Mesenchymal stem cell (in vitro differentiated cells and primary cell): ENCODE data around the gene DIPK1C.

Experiments
- DNase-seq: peaks from one replicate; pipeline ENCODE4 v3.0.0-alpha.2; 2013
- H2AFZ ChIP-seq: one replicate; pipeline ENCODE4 v1.6.1; 2013; ENCODE audit warnings: low read depth, mild to moderate bottlenecking, control low read depth, inconsistent platforms, low read length, moderate library complexity
- H2AK5ac ChIP-seq: 2 replicates; pipeline ENCODE4 v1.6.1; 2013; ENCODE audit warnings: low read length, moderate library complexity, mild to moderate bottlenecking, inconsistent platforms; ENCODE audit not compliant: severe bottlenecking
- H2BK120ac ChIP-seq: one replicate; pipeline ENCODE4 v1.6.1; 2013; ENCODE audit warnings: low read depth, mild to moderate bottlenecking, inconsistent platforms, low read length, moderate library complexity
- H2BK12ac ChIP-seq, 2 experiments: one replicate each; pipeline ENCODE4 v1.6.1; 2013; ENCODE audit warnings: inconsistent platforms in 2 of 2, low read length in 2 of 2, mild to moderate bottlenecking in 2 of 2, moderate library complexity in 2 of 2, control low read depth in 1 of 2
- H2BK15ac ChIP-seq: one replicate; pipeline ENCODE4 v1.6.1; 2013; ENCODE audit warnings: mild to moderate bottlenecking, low read depth, inconsistent platforms; ENCODE audit not compliant: poor library complexity, severe bottlenecking
- H2BK5ac ChIP-seq: 2 replicates; pipeline ENCODE4 v1.6.1; 2013; ENCODE audit warnings: low read depth, mild to moderate bottlenecking, low read length, control low read depth, inconsistent platforms; ENCODE audit not compliant: poor library complexity, severe bottlenecking
- H3K14ac ChIP-seq, 2 experiments: one replicate each; pipeline ENCODE4 v1.6.1; 2013; ENCODE audit warnings: inconsistent platforms in 2 of 2, low read length in 2 of 2, control low read depth in 1 of 2, mild to moderate bottlenecking in 1 of 2, moderate library complexity in 1 of 2
- H3K18ac ChIP-seq, 2 experiments: one replicate each; pipeline ENCODE4 v1.6.1; 2013; ENCODE audit warnings: inconsistent platforms in 2 of 2, low read length in 2 of 2, control low read depth in 1 of 2, low read depth in 1 of 2, mild to moderate bottlenecking in 1 of 2
- H3K23ac ChIP-seq, 2 experiments: one replicate each; pipeline ENCODE4 v1.6.1; 2013; ENCODE audit warnings: inconsistent platforms in 2 of 2, low read length in 2 of 2, mild to moderate bottlenecking in 2 of 2, moderate library complexity in 2 of 2, control low read depth in 1 of 2
- H3K27ac ChIP-seq: 2 replicates; pipeline ENCODE4 v1.5.1; 2013; ENCODE audit warnings: mild to moderate bottlenecking, moderate library complexity, low read length, control low read depth, inconsistent platforms; ENCODE audit not compliant: poor library complexity, severe bottlenecking
- H3K27me3 ChIP-seq, 2 experiments: 2 replicates each; pipeline versions ENCODE4 v1.6.1 to v1.7.0; 2013; ENCODE audit warnings: low read length in 2 of 2, mild to moderate bottlenecking in 2 of 2, moderate library complexity in 2 of 2, control low read depth in 1 of 2, inconsistent platforms in 1 of 2; ENCODE audit not compliant: control insufficient read depth in 1 of 2, insufficient read depth in 1 of 2
- H3K36me3 ChIP-seq, 2 experiments: 2 replicates each; pipeline versions ENCODE4 v1.6.1 to v1.7.0; 2013; ENCODE audit warnings: low read length in 2 of 2, control low read depth in 1 of 2, inconsistent platforms in 1 of 2, low read depth in 1 of 2, mild to moderate bottlenecking in 1 of 2; ENCODE audit not compliant: insufficient read depth in 2 of 2, control insufficient read depth in 1 of 2
- H3K4ac ChIP-seq, 2 experiments: one replicate each; pipeline ENCODE4 v1.6.1; 2013; ENCODE audit warnings: inconsistent platforms in 2 of 2, low read length in 2 of 2, mild to moderate bottlenecking in 2 of 2, moderate library complexity in 2 of 2, control low read depth in 1 of 2, low read depth in 1 of 2
- H3K4me1 ChIP-seq: 2 replicates; pipeline ENCODE4 v1.6.1; 2013; ENCODE audit warnings: low read depth, low read length, control low read depth; ENCODE audit not compliant: control insufficient read depth, insufficient read depth
- H3K4me2 ChIP-seq: 2 replicates; pipeline ENCODE4 v1.6.1; 2013; ENCODE audit warnings: low read length, mild to moderate bottlenecking, inconsistent platforms; ENCODE audit not compliant: poor library complexity, severe bottlenecking
- H3K4me3 ChIP-seq, 2 experiments: 2 replicates each; pipeline versions ENCODE4 v1.5.1 to v1.7.0; 2013; ENCODE audit warnings: low read length in 2 of 2, mild to moderate bottlenecking in 2 of 2, control low read depth in 1 of 2, low read depth in 1 of 2; ENCODE audit not compliant: insufficient read depth in 1 of 2
- H3K79me1 ChIP-seq: replicated peaks from 2 replicates; pipeline ENCODE4 v1.6.1; 2013; ENCODE audit warnings: mild to moderate bottlenecking, control low read depth, low read length, inconsistent platforms; ENCODE audit not compliant: poor library complexity, severe bottlenecking
- H3K9ac ChIP-seq: 2 replicates; pipeline ENCODE4 v1.7.0; 2013; ENCODE audit warnings: mild to moderate bottlenecking, low read length, moderate library complexity
- H3K9me3 ChIP-seq: 2 replicates; pipeline ENCODE4 v1.7.0; 2013; ENCODE audit warnings: mild to moderate bottlenecking, low read length; ENCODE audit not compliant: control insufficient read depth
- H4K8ac ChIP-seq: one replicate; pipeline ENCODE4 v1.6.1; 2013; ENCODE audit warnings: inconsistent platforms, mild to moderate bottlenecking, low read length, moderate library complexity
- H4K91ac ChIP-seq: one replicate; pipeline ENCODE4 v1.6.1; 2013; ENCODE audit warnings: mild to moderate bottlenecking, low read length, inconsistent platforms
- WGBS: methylation state at CpG from one replicate; pipeline ENCODE4 v1.1.7; 2013; ENCODE audit warnings: mixed read lengths; 5-methylcytosine and 5-hydroxymethylcytosine counted together

DIPK1C gene

DNA sequence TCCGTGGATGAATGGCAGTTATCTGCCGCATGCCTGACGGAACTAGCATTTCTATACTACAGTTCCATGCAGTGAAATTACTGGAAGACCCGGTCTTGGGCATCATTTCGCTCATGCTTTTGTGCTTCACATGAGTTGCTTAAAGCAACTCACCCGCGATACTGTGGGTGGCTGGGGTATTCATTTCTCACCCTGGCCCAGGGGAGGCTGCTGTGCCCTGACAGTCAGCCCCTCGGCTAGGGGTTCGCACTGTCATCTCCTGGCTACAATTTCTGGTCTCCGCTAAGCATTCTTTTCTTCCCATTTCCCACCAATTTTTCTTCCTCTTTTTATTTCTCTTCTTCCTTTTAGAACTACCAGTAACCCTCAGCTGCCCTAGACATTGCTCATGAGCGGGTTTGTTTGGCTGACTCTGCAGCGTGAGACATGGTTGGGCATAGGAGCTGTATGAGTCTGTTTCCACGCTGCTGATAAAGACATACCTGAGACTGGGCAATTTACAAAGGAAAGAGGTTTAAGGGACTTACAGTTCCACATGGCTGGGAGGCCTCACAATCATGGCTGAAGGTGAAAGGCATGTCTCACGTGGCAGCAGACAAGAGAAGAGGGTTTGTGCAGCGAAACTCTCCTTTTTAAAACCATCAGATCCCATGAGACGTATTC lies 22.5 kb upstream of the DIPK1C start:
- H3K14ac ChIP-seq: no peak overlapping the region
- H3K27ac ChIP-seq: no peak overlapping the region
- DNase-seq: no peak
- no peaks in the 10 kb centered on the region for H3K4me1 ChIP-seq
- no peak overlapping the region for H3K18ac ChIP-seq
- H2AFZ ChIP-seq: no peak overlapping the region
- H2BK5ac ChIP-seq: no peak overlapping the region
- no peak overlapping the region for H3K4me3 ChIP-seq
- 94% methylated on average over 15 of the region's 16 CpGs for WGBS
- H3K4me2 ChIP-seq: no peak overlapping the region
- H3K36me3 ChIP-seq: no peaks in the 10 kb centered on the region
- H3K23ac ChIP-seq: no peak overlapping the region
- H2BK12ac ChIP-seq: no peak overlapping the region
- H3K79me1 ChIP-seq: no peaks in the 10 kb centered on the region
- no peaks in the 10 kb centered on the region for H3K9me3 ChIP-seq
- no peak overlapping the region for H4K8ac ChIP-seq
- H3K27me3 ChIP-seq: peaks cover 7 to 21% of the 10 kb centered on the region in 2 experiments
- H2BK120ac ChIP-seq: no peak overlapping the region
- no peak overlapping the region for H3K9ac ChIP-seq
- H2AK5ac ChIP-seq: no peak overlapping the region
- no peak overlapping the region for H2BK15ac ChIP-seq
- H3K4ac ChIP-seq: no peak overlapping the region
- H4K91ac ChIP-seq: no peak overlapping the region

DNA sequence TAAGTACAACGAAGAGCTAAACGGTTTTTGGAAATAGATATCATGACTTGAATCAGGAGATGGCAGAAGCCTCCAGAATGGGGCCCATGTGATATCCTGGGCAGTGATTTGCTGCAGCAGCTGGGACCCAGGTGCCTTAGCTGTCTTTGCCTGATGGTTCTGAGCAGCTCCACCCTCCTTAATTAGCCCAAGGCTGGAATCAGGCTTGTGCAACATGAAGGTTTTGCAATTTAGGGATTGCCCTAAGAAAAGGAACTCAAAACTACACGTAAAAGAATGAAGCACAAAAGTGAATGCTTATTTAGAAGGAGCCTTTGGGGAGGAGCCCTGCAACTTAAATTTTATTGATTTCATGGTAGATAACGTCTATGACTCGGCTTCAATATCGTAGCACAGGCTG lies 21.8 kb upstream of the DIPK1C start:
- no peak overlapping the region for H4K91ac ChIP-seq
- H3K4ac ChIP-seq: no peak overlapping the region

DNA sequence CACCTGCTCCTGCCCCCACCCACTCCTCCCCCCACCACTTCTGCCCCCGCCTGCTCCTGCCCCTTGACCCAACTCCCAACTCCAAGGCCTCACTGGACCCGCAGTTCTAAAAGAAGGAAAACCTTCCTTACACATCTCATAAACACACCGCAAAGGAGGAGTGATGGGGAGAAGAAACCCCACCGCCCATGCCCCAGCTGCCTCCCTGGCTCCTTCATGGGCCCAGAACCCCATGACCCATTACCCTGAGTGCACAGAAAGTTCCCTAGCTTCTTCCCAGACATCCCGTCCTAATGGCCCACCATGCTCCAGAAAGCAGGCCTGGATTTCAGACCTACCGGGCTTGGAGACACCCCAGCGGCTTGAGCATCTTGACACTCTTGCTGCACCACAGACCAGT lies 21.2 kb upstream of the DIPK1C start:
- Histone ChIP-seq H4K91ac (no peak overlapping the region), H3K36me3 (no peaks in the 10 kb centered on the region), H3K9me3 (no peaks in the 10 kb centered on the region), H2BK12ac (no peak overlapping the region), H3K4me3 (no peak overlapping the region), H2BK15ac (no peak overlapping the region), H2BK5ac (no peak overlapping the region), H3K27me3 (peaks cover 18 to 28% of the 10 kb centered on the region in 2 experiments), H4K8ac (no peak overlapping the region), H3K27ac (no peak overlapping the region), H2AFZ (no peak overlapping the region), H2AK5ac (no peak overlapping the region), H2BK120ac (no peak overlapping the region), H3K4me2 (no peak overlapping the region), H3K23ac (no peak overlapping the region), H3K4ac (no peak overlapping the region), H3K79me1 (no peaks in the 10 kb centered on the region), H3K18ac (no peak overlapping the region), H3K9ac (no peak overlapping the region), H3K4me1 (no peaks in the 10 kb centered on the region), H3K14ac (no peak overlapping the region)
- WGBS: 90% methylated on average over 6 of the region's 7 CpGs
- no peak for DNase-seq

More for the DNA sequence above, 21.8 kb upstream of the DIPK1C start:
- Histone ChIP-seq H2AK5ac (no peak overlapping the region), H3K36me3 (no peaks in the 10 kb centered on the region), H2BK15ac (no peak overlapping the region), H3K27me3 (peaks cover 14 to 26% of the 10 kb centered on the region in 2 experiments), H3K23ac (no peak overlapping the region), H2BK120ac (no peak overlapping the region), H2BK12ac (no peak overlapping the region), H3K79me1 (no peaks in the 10 kb centered on the region), H3K27ac (no peak overlapping the region), H2AFZ (no peak overlapping the region), H3K14ac (no peak overlapping the region), H3K9me3 (no peaks in the 10 kb centered on the region), H3K4me2 (no peak overlapping the region), H4K8ac (no peak overlapping the region), H3K4me1 (no peaks in the 10 kb centered on the region), H3K9ac (no peak overlapping the region), H3K18ac (no peak overlapping the region), H3K4me3 (no peak overlapping the region), H2BK5ac (no peak overlapping the region)
- no peak for DNase-seq
- 90% methylated on average over 6 of the region's 6 CpGs for WGBS

DNA sequence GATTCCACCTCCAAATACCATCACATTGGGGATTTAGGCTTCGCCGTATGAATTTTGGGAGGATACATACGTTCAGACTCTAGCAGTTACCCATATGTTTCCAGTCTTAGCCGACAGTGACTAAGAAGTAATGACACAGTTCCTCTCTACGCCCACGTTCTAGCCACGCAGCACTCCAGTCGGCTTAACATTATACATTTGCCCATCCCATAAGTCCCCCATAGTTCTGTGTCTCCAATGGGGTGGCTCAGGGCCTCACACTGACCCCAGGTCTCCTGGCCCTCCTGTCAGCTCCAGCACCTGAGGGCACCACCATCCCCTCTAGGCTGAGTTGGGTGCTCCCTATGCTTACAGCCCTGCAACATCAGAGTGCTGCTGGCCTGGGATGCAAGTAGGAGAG lies 20.7 kb upstream of the DIPK1C start:
- DNase-seq: no peak
- no peak overlapping the region for H3K4me2 ChIP-seq
- H2BK5ac ChIP-seq: no peak overlapping the region
- H3K23ac ChIP-seq: no peak overlapping the region
- no peaks in the 10 kb centered on the region for H3K4me1 ChIP-seq
- H2BK12ac ChIP-seq: no peak overlapping the region
- H3K4ac ChIP-seq: no peak overlapping the region
- no peak overlapping the region for H2BK120ac ChIP-seq
- H3K9ac ChIP-seq: no peak overlapping the region
- no peak overlapping the region for H3K27ac ChIP-seq
- H4K8ac ChIP-seq: no peak overlapping the region
- no peak overlapping the region for H3K4me3 ChIP-seq
- 81% methylated on average over 8 of the region's 8 CpGs for WGBS
- H4K91ac ChIP-seq: no peak overlapping the region
- H3K27me3 ChIP-seq: peaks cover 21 to 32% of the 10 kb centered on the region in 2 experiments
- H3K14ac ChIP-seq: no peak overlapping the region
- no peaks in the 10 kb centered on the region for H3K9me3 ChIP-seq
- no peaks in the 10 kb centered on the region for H3K79me1 ChIP-seq
- H2AFZ ChIP-seq: no peak overlapping the region
- no peak overlapping the region for H2BK15ac ChIP-seq
- H3K36me3 ChIP-seq: no peaks in the 10 kb centered on the region
- no peak overlapping the region for H2AK5ac ChIP-seq
- no peak overlapping the region for H3K18ac ChIP-seq
